ENCODE measurements around the gene SUN1. TPM values are rescaled to one million over a fixed set of nuclear protein-coding genes. Genes with fewer than 3 reads are reported as not detected.
"Not testable (repeated sequence)": the region's sequence is repeated elsewhere in the genome, so short reads cannot be mapped to it uniquely, and the experiment has no call there.

The SUN1 gene
- total and polyA plus RNA-seq, 7 experiments from 2014 or later: 39.4 to 254 (median 97.2) TPM

GRCh38 chr7:923108-924041, 91.1 kb downstream of the SUN1 start:
- ATAC-seq: peak; percentile 93
- peak overlapping the region; percentile 84 for H3K27ac ChIP-seq (ENCODE audit: low read depth, low read length)
- Mint-ChIP-seq H3K9me3 (peaks cover 0 to 1% (median 0%) of the 10 kb centered on the region in 11 donors), H3K4me1 (peaks cover 19 to 34% (median 25%) of the 10 kb centered on the region in 7 donors), H3K36me3 (peaks cover 0 to 4% (median 0%) of the 10 kb centered on the region in 5 donors), H3K4me3 (peak overlapping the region; percentile 77 to 90 (median 88)), H3K27me3 (no peaks in the 10 kb centered on the region), H3K27ac (peak overlapping the region; percentile 89 to 96 (median 92))
- H3K9me3 ChIP-seq (ENCODE audit: control insufficient read depth in 2 of 3, low read length in 3 of 3): no peaks in the 10 kb centered on the region
- intact Hi-C loops (cut with micrococcal nuclease): loop anchor here (1.0 to 5.0 kb wide), 17 partner anchors 13 to 776 kb away; partner anchors contain the start of genes ADAP1 (in 2 of the 2), COX19 (in 2 of the 2), GET4 (in 2 of the 2) and GPR146 (in 2 of the 2)
- H3K4me3 ChIP-seq (ENCODE audit: low read length): peak overlapping the region; percentile 84
- ChIA-PET CTCF (interaction anchor here (0.8 to 1.6 kb wide), 4 partner anchors 13 to 252 kb away, joined by 3 to 13 read pairs (median 3); no protein-coding TSS in a partner anchor), POLR2A (interaction anchor here (0.5 to 2.2 kb wide), 11 partner anchors 13 to 595 kb away, joined by 3 to 27 read pairs (median 3); partner anchors contain the start of genes COX19 and GET4)
- no peaks in the 10 kb centered on the region for H3K27me3 ChIP-seq (ENCODE audit: control insufficient read depth in 2 of 2, insufficient read depth in 2 of 2, low read length in 2 of 2)
- peaks cover 30% of the 10 kb centered on the region in 2 donors for H3K4me1 ChIP-seq (ENCODE audit: control insufficient read depth in 2 of 2, insufficient read depth in 2 of 2, low read length in 2 of 2)
- no peaks in the 10 kb centered on the region for H3K36me3 ChIP-seq (ENCODE audit: control insufficient read depth in 2 of 3, insufficient read depth in 3 of 3, low read length in 3 of 3)
- peak; percentile 67 to 91 (median 90) for DNase-seq

- CTCF ChIA-PET: interaction anchor here (1.1 kb wide), 1 partner anchor 14 kb away, joined by 13 read pairs; no protein-coding TSS in a partner anchor
Observed at GRCh38 chr7:924042-924441, 91.8 kb downstream of the SUN1 start.

More at GRCh38 chr7:924042-924441, 91.8 kb downstream of the SUN1 start:
- POLR2A ChIA-PET: interaction anchor here (1.1 to 2.2 kb wide), 4 partner anchors 14 to 102 kb away, joined by 3 to 27 read pairs (median 14); partner anchors contain the start of genes COX19 and GET4
- H3K36me3 Mint-ChIP-seq; H3K9me3 Mint-ChIP-seq; ATAC-seq; H3K27me3 ChIP-seq (ENCODE audit: control insufficient read depth in 2 of 2, insufficient read depth in 2 of 2, low read length in 2 of 2); DNase-seq; H3K9me3 ChIP-seq (ENCODE audit: control insufficient read depth in 2 of 3, low read length in 3 of 3); H3K27me3 Mint-ChIP-seq; H3K36me3 ChIP-seq (ENCODE audit: control insufficient read depth in 2 of 3, insufficient read depth in 3 of 3, low read length in 3 of 3): not testable (repeated sequence)
- Histone ChIP-seq H3K27ac (ENCODE audit: low read depth, low read length) (peak overlapping the region; percentile 84), H3K4me1 (ENCODE audit: control insufficient read depth in 2 of 2, insufficient read depth in 2 of 2, low read length in 2 of 2) (peaks cover 30% of the 10 kb centered on the region in 2 donors), H3K4me3 (ENCODE audit: low read length) (peak overlapping the region; percentile 84)
- Mint-ChIP-seq H3K27ac (peak overlapping the region in 2 of 9 donors; percentile 90 to 94), H3K4me1 (peaks cover 19 to 39% (median 29%) of the 10 kb centered on the region in 7 donors), H3K4me3 (peak overlapping the region in 1 of 10 donors; percentile 67)
- intact Hi-C loops (cut with micrococcal nuclease): loop anchor here (5.0 kb wide), 5 partner anchors 92 to 777 kb away; partner anchors contain the start of genes GPR146 (in 2 of the 2) and SUN1 (in 1 of the 2)

Other genes with a start within 250 kb of the SUN1 start
- 10 to 100 TPM; 12.5 to 25.7 (median 14.6) TPM for gene DNAAF5, start 105.8 kb upstream of the SUN1 start, total RNA-seq
- gene DNAAF5, start 105.8 kb upstream of the SUN1 start, polyA plus RNA-seq: 1 to 10 TPM; 4.0 to 5.8 TPM
- gene PRKAR1B, start 105.2 kb upstream of the SUN1 start, total RNA-seq: 10 to 100 TPM; 18.1 to 51.4 (median 33.1) TPM
- 10 to 100 TPM; 16.1 to 21.2 TPM for gene PRKAR1B, start 105.2 kb upstream of the SUN1 start, polyA plus RNA-seq
- gene GET4, start 44.1 kb downstream of the SUN1 start, total RNA-seq: 10 to 100 TPM; 42.6 to 82.1 (median 52.6) TPM
- 10 to 100 TPM; 20.5 to 38.6 TPM for gene GET4, start 44.1 kb downstream of the SUN1 start, polyA plus RNA-seq
- 10 to 100 TPM in 3 of 5 experiments, 1 to 10 TPM in 2; 5.0 to 68.6 (median 17.3) TPM for gene ADAP1, start 122.2 kb downstream of the SUN1 start, total RNA-seq
- gene ADAP1, start 122.2 kb downstream of the SUN1 start, polyA plus RNA-seq: 1 to 10 TPM; 3.8 to 5.5 TPM
- gene COX19, start 143.1 kb downstream of the SUN1 start, total RNA-seq: 10 to 100 TPM; 18.3 to 48.2 (median 46.1) TPM
- gene COX19, start 143.1 kb downstream of the SUN1 start, polyA plus RNA-seq: 10 to 100 TPM; 26.7 to 28.1 TPM
- not detected for gene CYP2W1, start 150.7 kb downstream of the SUN1 start, total RNA-seq
- not detected for gene CYP2W1, start 150.7 kb downstream of the SUN1 start, polyA plus RNA-seq
- 10 to 100 TPM; 10.1 to 26.5 (median 15.9) TPM for gene GPR146, start 212.1 kb downstream of the SUN1 start, total RNA-seq
- 10 to 100 TPM; 13.5 to 16.9 TPM for gene GPR146, start 212.1 kb downstream of the SUN1 start, polyA plus RNA-seq

Data from naive thymus-derived CD4-positive, alpha-beta T cell (primary cell).